ENCODE measurements around the gene CCT2.
"Not testable (repeated sequence)": the region's sequence is repeated elsewhere in the genome, so short reads cannot be mapped to it uniquely, and the experiment has no call there.

CCT2 gene

GRCh38 chr12:69588527-69588926 is 3.3 kb downstream of the CCT2 start:
- no peak for DNase-seq (ENCODE audit: low read depth in 2 of 2)

DNA sequence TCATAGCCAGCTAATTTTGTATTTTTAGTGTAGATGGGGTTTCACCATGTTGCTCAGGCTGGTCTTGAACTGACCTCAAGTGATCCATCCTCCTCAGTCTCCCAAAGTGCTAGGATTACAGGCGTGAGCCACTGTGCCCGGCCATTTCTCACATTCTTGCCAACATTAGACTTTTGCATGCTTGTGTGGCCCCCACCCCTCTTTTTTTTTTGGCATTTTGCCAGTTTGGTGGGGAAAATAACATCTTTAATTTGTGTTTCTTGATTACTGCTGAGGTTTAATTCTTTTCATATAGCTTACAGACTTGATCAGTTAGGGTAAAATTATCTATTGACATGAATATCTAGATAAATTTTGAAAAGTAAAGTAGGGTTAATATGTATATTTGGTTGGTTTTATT is 3.8 kb downstream of the CCT2 start:
- no peak for DNase-seq (ENCODE audit: low read depth in 2 of 2)

GRCh38 chr12:69595689-69596088 is 10.4 kb downstream of the CCT2 start:
- DNase-seq (ENCODE audit: low read depth in 2 of 2) = no peak

- no peak for DNase-seq (ENCODE audit: low read depth in 2 of 2)
These were observed 13.0 kb downstream of the CCT2 start for GRCh38 chr12:69598174-69598753.

DNA sequence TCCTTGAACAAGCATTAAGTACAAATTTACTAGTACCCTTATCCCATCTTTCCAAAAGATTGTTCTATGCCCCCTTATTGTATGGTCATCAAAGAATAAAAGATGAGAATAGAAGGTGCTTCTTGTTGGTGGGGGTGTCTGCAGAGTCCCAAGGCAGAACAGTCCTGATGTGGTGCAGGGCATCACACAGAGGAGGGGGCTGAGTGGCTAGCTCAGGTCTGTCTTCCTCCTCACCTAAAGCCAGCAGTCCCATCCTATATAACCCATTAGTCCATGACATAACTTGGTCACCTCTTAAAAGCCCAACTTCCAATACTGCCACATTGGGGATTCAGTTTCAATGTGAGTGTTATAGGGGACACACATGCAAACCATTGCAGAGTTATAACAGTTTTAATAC is 15.5 kb downstream of the CCT2 start:
- DNase-seq (ENCODE audit: low read depth in 2 of 2) = no peak

DNA sequence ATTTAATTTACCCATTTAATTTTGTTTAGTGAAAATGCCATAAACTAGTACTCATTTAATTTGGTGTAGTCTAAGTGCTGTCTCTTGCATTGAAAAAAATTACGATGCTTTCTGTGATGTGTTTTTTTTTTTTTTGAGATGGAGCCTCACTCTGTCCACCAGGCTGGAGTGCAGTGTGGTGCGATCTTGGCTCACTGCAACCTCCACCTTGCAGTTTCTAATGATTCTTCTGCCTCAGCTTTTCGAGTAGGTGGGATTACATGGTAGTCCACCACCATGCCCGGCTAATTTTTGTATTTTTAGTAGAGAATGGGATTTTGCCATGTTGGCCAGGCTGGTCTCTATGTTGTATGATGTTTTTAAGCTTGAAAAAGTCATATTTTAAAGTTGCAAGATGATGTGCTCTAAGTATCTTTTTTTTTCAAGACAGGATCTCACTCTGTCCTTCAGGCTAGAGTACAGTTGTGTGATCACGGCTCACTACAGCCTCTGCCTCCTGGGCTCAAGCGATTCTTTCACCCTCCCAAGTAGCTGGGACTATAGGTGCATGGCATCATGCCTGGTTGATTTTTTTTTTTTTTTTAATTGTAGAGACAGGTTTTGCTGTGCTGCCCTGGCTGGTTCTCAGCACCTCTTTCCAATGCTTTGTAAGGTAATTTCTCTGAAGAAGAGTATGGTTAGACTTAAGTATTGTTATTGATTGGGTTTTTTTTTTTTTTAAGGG is 16.9 kb downstream of the CCT2 start:
- no peak for DNase-seq (ENCODE audit: low read depth in 2 of 2)

- no peak for DNase-seq (ENCODE audit: low read depth in 2 of 2)
These were observed 17.7 kb downstream of the CCT2 start for GRCh38 chr12:69602954-69603353.

GRCh38 chr12:69603556-69603955 is 18.3 kb downstream of the CCT2 start:
- not testable (repeated sequence) for DNase-seq (ENCODE audit: low read depth in 2 of 2)

DNA sequence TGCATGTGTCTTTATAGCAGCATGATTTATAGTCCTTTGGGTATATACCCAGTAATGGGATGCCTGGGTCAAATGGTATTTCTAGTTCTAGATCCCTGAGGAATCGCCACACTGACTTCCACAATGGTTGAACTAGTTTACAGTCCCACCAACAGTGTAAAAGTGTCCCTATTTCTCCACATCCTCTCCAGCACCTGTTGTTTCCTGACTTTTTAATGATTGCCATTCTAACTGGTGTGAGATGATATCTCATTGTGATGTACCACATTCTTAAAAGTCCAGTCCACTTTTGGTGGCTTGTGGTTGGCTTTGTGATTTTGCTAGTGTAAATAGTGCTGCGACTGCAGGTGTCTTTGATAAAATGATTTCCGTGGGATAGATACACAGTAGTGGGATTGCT is 19.0 kb downstream of the CCT2 start:
- DNase-seq (ENCODE audit: low read depth in 2 of 2) = not testable (repeated sequence)

DNA sequence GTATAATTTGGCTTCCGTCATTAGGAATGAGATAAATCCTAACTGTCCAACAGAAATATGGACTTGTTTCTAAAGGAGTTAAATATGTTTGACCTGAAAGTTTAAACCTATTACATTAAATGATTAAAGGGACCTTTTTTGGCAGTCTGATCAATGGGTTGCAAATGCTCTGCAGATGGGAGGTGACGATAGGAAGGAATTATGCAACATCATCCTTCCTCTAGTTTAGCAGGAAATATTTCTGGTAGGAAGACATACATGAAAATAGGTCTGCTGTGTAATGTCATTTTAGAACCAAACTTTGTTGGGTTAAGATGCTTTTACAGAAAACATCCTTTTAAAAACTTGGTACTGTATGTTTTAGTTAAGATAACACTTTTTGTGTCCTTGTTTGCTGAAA is 22.9 kb downstream of the CCT2 start:
- DNase-seq (ENCODE audit: low read depth in 2 of 2) = no peak

GRCh38 chr12:69610126-69610525 is 24.9 kb downstream of the CCT2 start:
- no peak for DNase-seq (ENCODE audit: low read depth in 2 of 2)

GRCh38 chr12:69610729-69611128 is 25.5 kb downstream of the CCT2 start, which contains the start of gene LRRC10:
Gene LRRC10 (minus strand): TSS chr12:69610907. CDS start chr12:69610838, 69 bp downstream.
- no peak for DNase-seq (ENCODE audit: low read depth in 2 of 2)

DNA sequence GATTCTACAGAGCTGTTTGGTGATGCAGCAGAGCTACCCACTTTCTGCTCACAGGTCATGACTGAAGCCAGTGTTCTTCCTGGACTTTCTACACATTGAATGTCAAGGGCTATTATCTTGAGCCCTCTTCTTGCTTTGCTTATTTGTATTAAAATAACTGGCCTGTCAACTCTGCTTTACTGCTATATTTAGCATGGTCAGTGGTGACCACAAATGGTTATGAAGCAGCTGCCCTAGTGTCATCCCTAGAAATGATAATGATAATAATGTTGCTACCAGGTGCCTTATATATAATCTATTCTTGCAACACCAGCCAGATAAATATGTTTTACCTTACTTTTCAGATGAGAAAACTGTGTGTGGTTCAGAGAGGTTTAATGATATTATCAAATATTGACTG is 28.1 kb downstream of the CCT2 start:
- DNase-seq (ENCODE audit: low read depth in 2 of 2) = no peak

- DNase-seq (ENCODE audit: low read depth in 2 of 2) = no peak
These were observed 30.8 kb downstream of the CCT2 start for GRCh38 chr12:69616025-69616424.

DNA sequence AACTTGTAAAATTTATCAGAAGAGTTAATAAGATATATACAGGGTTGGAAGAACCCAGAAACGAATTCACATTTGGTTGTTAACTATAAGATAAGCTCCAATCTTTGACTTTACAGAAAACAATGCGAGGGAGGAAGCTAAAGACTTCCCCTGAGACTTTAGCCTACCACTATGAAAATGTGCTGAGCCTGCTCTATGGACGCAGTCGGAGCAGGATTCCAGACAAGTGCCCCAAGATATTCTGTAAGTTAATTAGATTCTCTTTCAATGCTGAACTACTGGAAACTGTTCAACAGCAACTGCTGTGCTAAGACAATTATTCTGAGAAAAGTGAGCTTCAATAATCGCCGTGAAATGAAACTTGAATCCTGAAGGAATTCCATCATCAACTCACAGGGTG is 33.8 kb downstream of the CCT2 start:
- no peak for DNase-seq (ENCODE audit: low read depth in 2 of 2)

GRCh38 chr12:69620077-69620476 is 34.8 kb downstream of the CCT2 start:
- DNase-seq (ENCODE audit: low read depth in 2 of 2) = no peak

DNA sequence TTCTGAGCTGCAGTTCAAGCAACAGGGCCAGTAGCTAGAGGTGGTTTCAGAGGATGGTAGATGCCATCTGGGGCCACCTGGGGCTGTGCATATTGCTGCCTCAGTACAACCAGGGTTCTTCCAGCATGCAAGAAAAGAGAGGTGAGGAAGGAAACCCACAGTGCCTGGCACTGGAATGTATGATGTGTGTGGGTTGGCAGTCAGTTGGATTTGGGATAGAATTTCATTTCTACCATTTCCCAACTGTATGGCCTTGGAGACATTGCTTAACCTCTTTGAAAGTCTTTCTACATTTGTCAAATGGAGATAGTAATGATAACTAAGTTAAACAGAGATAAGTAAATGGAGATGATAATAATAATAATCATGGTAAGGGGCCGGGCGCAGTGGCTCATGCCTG is 35.7 kb downstream of the CCT2 start:
- DNase-seq (ENCODE audit: low read depth in 2 of 2) = no peak

GRCh38 chr12:69621551-69621950 is 36.3 kb downstream of the CCT2 start:
- no peak for DNase-seq (ENCODE audit: low read depth in 2 of 2)

GRCh38 chr12:69623970-69624369 is 38.7 kb downstream of the CCT2 start:
- DNase-seq (ENCODE audit: low read depth in 2 of 2) = no peak

DNA sequence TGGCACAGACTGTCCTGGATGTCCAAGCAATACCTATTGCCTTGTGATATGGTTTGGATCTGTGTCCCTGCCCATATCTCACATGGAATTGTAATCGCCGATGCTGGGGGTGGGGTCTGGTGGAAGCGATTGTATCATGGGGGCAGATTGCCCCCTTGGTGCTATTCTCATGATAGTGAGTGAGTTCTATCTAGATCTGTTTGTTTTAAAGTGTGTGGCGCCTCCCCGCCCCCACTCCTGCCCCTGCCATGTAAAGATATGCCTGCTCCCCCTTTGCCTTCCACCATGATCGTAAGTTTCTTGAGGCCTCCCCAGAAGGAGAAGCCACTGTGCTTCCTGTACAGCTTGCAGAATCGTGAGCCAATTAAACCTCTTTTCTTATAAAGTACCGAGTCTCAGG is 42.2 kb downstream of the CCT2 start:
- DNase-seq (ENCODE audit: low read depth in 2 of 2) = no peak

- DNase-seq (ENCODE audit: low read depth in 2 of 2) = no peak
These were observed 44.9 kb downstream of the CCT2 start for GRCh38 chr12:69630191-69630590.

- DNase-seq (ENCODE audit: low read depth in 2 of 2) = no peak
These were observed 47.8 kb downstream of the CCT2 start for GRCh38 chr12:69633061-69633460.

- DNase-seq (ENCODE audit: low read depth in 2 of 2) = peak; percentile 40 to 56
These were observed 54.2 kb downstream of the CCT2 start for GRCh38 chr12:69639400-69640016.
